HG02973 (cell line): ENCODE measurements around the gene BRICD5.

ENCODE experiments used
- ATAC-seq: cut with Tn5 transposase; IDR thresholded peaks from one replicate; pipeline ENCODE4 v1.9.1; 2021; ENCODE audit warnings: moderate library complexity; ENCODE audit not compliant: unreplicated experiment

BRICD5 gene

GRCh38 chr16:2183671-2184070 lies 27.0 kb downstream of the BRICD5 start:
- ATAC-seq: no peak

GRCh38 chr16:2181952-2182351 lies 28.7 kb downstream of the BRICD5 start:
- ATAC-seq: no peak

GRCh38 chr16:2180962-2181923 lies 29.4 kb downstream of the BRICD5 start:
- ATAC-seq: no peak

GRCh38 chr16:2180461-2180860 lies 30.2 kb downstream of the BRICD5 start:
- no peak for ATAC-seq

- ATAC-seq: no peak
Measured at GRCh38 chr16:2179576-2179975, 31.1 kb downstream of the BRICD5 start.

GRCh38 chr16:2179107-2179501 lies 31.6 kb downstream of the BRICD5 start:
- no peak for ATAC-seq

- no peak for ATAC-seq
Measured at GRCh38 chr16:2178321-2179106, 32.1 kb downstream of the BRICD5 start.

- ATAC-seq: no peak
Measured at GRCh38 chr16:2177561-2177960, 33.1 kb downstream of the BRICD5 start.

- ATAC-seq: no peak
Measured at GRCh38 chr16:2177101-2177500, 33.6 kb downstream of the BRICD5 start.

- ATAC-seq: no peak
Measured at GRCh38 chr16:2176047-2176446, 34.6 kb downstream of the BRICD5 start.

- no peak for ATAC-seq
Measured at GRCh38 chr16:2175454-2175853, 35.2 kb downstream of the BRICD5 start.

- no peak for ATAC-seq
Measured at GRCh38 chr16:2174396-2175131, 36.1 kb downstream of the BRICD5 start.

- no peak for ATAC-seq
Measured at GRCh38 chr16:2173916-2174315, 36.7 kb downstream of the BRICD5 start.

GRCh38 chr16:2173366-2173765 lies 37.3 kb downstream of the BRICD5 start:
- ATAC-seq: no peak

- no peak for ATAC-seq
Measured at GRCh38 chr16:2172688-2173335, 37.9 kb downstream of the BRICD5 start.

- no peak for ATAC-seq
Measured at GRCh38 chr16:2171601-2172178, 39.0 kb downstream of the BRICD5 start.

- ATAC-seq: no peak
Measured at GRCh38 chr16:2170587-2171435, 39.9 kb downstream of the BRICD5 start.

- ATAC-seq: no peak
Measured at GRCh38 chr16:2170080-2170479, 40.6 kb downstream of the BRICD5 start.

- ATAC-seq: no peak
Measured at GRCh38 chr16:2167068-2167638, 43.5 kb downstream of the BRICD5 start.
